Fibroblast of lung (primary cell): ENCODE data around the gene JMJD4. TPM values are rescaled to one million over a fixed set of nuclear protein-coding genes. Genes with fewer than 3 reads are reported as not detected.

ENCODE experiments used
- DNase-seq, 2 donors: peaks; one replicate each; pipeline versions ENCODE4 v3.0.0 to v3.0.0-alpha.2; 2010; ENCODE audit warnings: low read depth in 2 of 2
- H2AFZ ChIP-seq: 2 replicates; pipeline ENCODE4 v1.5.1; 2012; ENCODE audit warnings: low read length, control low read depth, inconsistent platforms
- H3K27ac ChIP-seq: 2 replicates; pipeline ENCODE4 v1.5.1; 2011; ENCODE audit warnings: low read length, control low read depth; ENCODE audit not compliant: insufficient read depth
- H3K27me3 ChIP-seq: 2 replicates; pipeline ENCODE4 v1.5.1; 2011; ENCODE audit warnings: mild to moderate bottlenecking, low read length; ENCODE audit not compliant: control insufficient read depth, insufficient read depth
- H3K36me3 ChIP-seq: 2 replicates; pipeline ENCODE4 v1.5.1; 2011; ENCODE audit warnings: low read length; ENCODE audit not compliant: control insufficient read depth, insufficient read depth
- H3K4me1 ChIP-seq: 2 replicates; pipeline ENCODE4 v1.5.1; 2011; ENCODE audit warnings: low read length; ENCODE audit not compliant: control insufficient read depth, insufficient read depth; ENCODE audit errors: extremely low read depth
- H3K4me2 ChIP-seq: 2 replicates; pipeline ENCODE4 v1.5.1; 2011; ENCODE audit warnings: low read length, control low read depth; ENCODE audit not compliant: insufficient read depth; ENCODE audit errors: extremely low read depth
- H3K4me3 ChIP-seq, 4 experiments: fragments of 200-600 bp in 1 of 4; sonication (generic) in 1 of 4; replicated peaks in 1 of 4; 2 replicates each; pipeline ENCODE4 v1.5.1; 2011 to 2016; ENCODE audit warnings: low read length in 4 of 4, low read depth in 3 of 4, mild to moderate bottlenecking in 3 of 4, control low read depth in 2 of 4, inconsistent platforms in 1 of 4, mixed read lengths in 1 of 4; ENCODE audit not compliant: insufficient read depth in 1 of 4; ENCODE audit errors: control extremely low read depth in 1 of 4
- H3K79me2 ChIP-seq: 2 replicates; pipeline ENCODE4 v1.5.1; 2012; ENCODE audit warnings: mild to moderate bottlenecking, low read length, inconsistent platforms; ENCODE audit not compliant: control insufficient read depth, insufficient read depth
- H3K9ac ChIP-seq: 2 replicates; pipeline ENCODE4 v1.5.1; 2011; ENCODE audit warnings: mild to moderate bottlenecking, low read length, control low read depth; ENCODE audit not compliant: insufficient read depth
- H3K9me3 ChIP-seq: 2 replicates; pipeline ENCODE4 v1.5.1; 2012; ENCODE audit warnings: low read depth, low read length; ENCODE audit not compliant: control insufficient read depth, insufficient read depth
- H4K20me1 ChIP-seq: 2 replicates; pipeline ENCODE4 v1.5.1; 2011; ENCODE audit warnings: low read length; ENCODE audit not compliant: control insufficient read depth, insufficient read depth; ENCODE audit errors: extremely low read depth
- EZH2 ChIP-seq: IDR thresholded peaks from 2 replicates; pipeline ENCODE4 v1.5.1; 2012; ENCODE audit warnings: low read length, control low read depth, mild to moderate bottlenecking; ENCODE audit errors: missing control alignments
- polyA plus RNA-seq, 2 donors: library from polyadenylated mRNA; depleted of rRNA in 1 of 2; stranded (reverse) in 1 of 2; unstranded in 1 of 2; fragments of >200 nt; gene quantifications; 2 replicates each; pipeline ENCODE4 v1.2.1, GENCODE V29; 2011 to 2012; ENCODE audit warnings: missing spikeins in 1 of 2
- total RNA-seq: library from RNA; depleted of rRNA; stranded (reverse); fragments of >200 nt; gene quantifications from 2 replicates; pipeline ENCODE4 v1.2.1, GENCODE V29; 2014
- TF ChIP-seq, protein P1 (sequence below), 2 donors: IDR thresholded peaks in 1 of 2; conservative IDR thresholded peaks in 1 of 2; 1 replicate in 1 of 2; 2 replicates in 1 of 2; pipeline ENCODE4 v1.5.1; 2011 to 2012; ENCODE audit warnings: low read length in 2 of 2, control low read depth in 1 of 2, inconsistent platforms in 1 of 2, low read depth in 1 of 2, mild to moderate bottlenecking in 1 of 2

JMJD4 gene
- total and polyA plus RNA-seq, 2 donors (not counting 1 experiment from before 2014, with no cell fraction given): 12.1 to 26.4 TPM

DNA sequence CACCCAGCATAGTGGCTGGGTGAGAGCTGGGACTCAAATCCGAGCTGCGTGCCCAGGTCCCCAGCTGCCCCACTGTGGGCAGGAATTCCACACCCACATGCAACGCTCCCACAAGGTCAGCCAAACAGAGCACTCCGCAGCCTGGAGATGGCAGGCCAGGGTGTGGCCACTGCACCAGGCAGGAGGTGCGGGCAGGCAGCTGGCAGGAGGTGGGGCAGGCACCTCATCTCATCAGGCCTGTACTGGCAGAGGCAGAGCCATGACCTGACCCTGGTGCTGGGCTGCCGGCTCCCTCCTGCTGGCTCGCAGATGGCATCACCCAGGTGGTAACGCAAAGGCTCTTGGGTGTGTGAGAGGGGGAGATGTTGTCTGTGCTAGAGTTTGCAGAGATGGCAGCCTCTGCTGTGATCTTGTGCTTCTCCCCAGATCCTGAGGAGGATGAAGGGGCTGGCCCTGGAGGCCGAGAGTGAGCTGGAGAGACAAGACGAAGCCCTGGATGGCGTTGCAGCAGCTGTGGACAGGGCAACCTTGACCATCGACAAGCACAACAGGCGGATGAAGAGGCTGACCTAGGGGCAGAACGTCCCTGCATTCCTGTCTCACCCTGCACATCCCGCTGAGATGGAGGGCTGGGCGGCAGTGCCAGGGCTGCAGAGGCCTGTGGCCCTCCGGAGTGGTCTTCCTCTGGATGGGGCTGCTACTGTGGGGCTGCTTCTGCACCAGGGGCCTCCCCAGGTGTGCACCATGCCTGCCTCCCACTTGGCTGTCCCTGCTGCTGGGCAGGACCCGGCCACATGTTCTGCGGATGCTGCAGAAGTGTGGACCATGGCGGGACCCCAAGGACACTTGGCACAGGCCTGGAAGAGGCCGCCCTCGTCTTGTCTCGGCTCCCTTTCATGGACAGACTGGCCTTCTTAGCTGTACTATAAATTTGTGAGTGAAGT lies 45.3 kb upstream of the JMJD4 start:
- DNase-seq: no peak
- H2AFZ ChIP-seq: no peak overlapping the region
- H3K4me2 ChIP-seq: no peak overlapping the region
- no peak overlapping the region for H3K9ac ChIP-seq
- no peaks in the 10 kb centered on the region for H3K9me3 ChIP-seq
- TF ChIP-seq, protein P1, sequence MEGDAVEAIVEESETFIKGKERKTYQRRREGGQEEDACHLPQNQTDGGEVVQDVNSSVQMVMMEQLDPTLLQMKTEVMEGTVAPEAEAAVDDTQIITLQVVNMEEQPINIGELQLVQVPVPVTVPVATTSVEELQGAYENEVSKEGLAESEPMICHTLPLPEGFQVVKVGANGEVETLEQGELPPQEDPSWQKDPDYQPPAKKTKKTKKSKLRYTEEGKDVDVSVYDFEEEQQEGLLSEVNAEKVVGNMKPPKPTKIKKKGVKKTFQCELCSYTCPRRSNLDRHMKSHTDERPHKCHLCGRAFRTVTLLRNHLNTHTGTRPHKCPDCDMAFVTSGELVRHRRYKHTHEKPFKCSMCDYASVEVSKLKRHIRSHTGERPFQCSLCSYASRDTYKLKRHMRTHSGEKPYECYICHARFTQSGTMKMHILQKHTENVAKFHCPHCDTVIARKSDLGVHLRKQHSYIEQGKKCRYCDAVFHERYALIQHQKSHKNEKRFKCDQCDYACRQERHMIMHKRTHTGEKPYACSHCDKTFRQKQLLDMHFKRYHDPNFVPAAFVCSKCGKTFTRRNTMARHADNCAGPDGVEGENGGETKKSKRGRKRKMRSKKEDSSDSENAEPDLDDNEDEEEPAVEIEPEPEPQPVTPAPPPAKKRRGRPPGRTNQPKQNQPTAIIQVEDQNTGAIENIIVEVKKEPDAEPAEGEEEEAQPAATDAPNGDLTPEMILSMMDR (conservative IDR thresholded peaks at IDR 0.05 in 1 of 2, IDR thresholded peaks at IDR 0.05 in 1 of 2; ENCODE audit: low read depth in 1 of 2, low read length in 2 of 2): no peak
- TF ChIP-seq EZH2: no peak
- H3K27me3 ChIP-seq: no peaks in the 10 kb centered on the region
- peaks cover 8% of the 10 kb centered on the region for H3K36me3 ChIP-seq
- H4K20me1 ChIP-seq: no peaks in the 10 kb centered on the region
- peaks cover 3% of the 10 kb centered on the region for H3K4me1 ChIP-seq
- no peaks in the 10 kb centered on the region for H3K79me2 ChIP-seq
- no peak overlapping the region for H3K27ac ChIP-seq
- H3K4me3 ChIP-seq: no peak overlapping the region

DNA sequence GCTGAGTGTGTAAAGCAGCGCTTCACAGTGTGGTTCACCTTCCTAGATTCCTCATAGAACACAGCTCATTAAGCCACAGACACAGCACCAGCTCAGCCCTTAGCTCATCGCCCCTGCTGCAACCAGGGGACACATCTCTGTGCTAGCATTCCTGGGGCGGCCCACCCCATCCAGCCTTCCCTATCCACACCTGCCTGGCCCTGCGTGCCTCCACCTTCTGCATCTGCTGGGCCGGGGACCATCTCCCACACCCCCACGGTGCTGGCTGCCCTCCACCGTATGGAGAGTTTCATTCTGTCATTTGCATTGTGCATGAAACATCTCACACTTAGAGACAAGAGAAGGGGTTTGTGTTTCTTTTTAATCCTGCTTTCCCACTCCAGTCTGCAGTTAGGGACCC lies 44.6 kb upstream of the JMJD4 start:
- no peak overlapping the region for H2AFZ ChIP-seq
- peaks cover 5% of the 10 kb centered on the region for H3K4me1 ChIP-seq
- TF ChIP-seq, protein P1 (conservative IDR thresholded peaks at IDR 0.05 in 1 of 2, IDR thresholded peaks at IDR 0.05 in 1 of 2; ENCODE audit: low read depth in 1 of 2, low read length in 2 of 2): no peak
- TF ChIP-seq EZH2: no peak
- no peak overlapping the region for H3K27ac ChIP-seq
- no peak overlapping the region for H3K4me2 ChIP-seq
- no peaks in the 10 kb centered on the region for H3K79me2 ChIP-seq
- H3K36me3 ChIP-seq: peaks cover 8% of the 10 kb centered on the region
- no peak overlapping the region for H3K4me3 ChIP-seq
- no peak for DNase-seq
- no peak overlapping the region for H3K9ac ChIP-seq
- H3K9me3 ChIP-seq: no peaks in the 10 kb centered on the region
- H4K20me1 ChIP-seq: no peaks in the 10 kb centered on the region
- H3K27me3 ChIP-seq: no peaks in the 10 kb centered on the region

DNA sequence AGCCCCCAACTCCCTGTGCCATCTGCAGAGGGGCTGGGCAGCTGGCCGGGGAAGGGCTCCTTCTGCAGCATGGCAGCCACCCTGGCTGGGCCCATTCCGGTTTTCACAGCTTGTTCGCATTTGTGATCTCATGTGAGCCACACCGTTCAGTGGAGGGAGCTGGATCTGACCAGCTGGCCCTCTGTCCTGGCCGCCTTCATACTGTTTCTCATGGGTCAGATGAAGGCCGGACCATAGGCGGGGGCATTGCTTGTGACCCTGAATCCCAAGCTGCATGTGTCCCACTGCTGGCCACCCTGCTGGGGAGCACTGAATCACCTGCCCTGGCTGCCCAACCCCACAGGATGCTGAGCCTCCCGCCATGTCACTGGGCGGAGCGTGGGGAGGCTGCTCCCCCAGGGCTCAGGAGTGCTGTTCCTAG lies 43.9 kb upstream of the JMJD4 start:
- H3K27ac ChIP-seq: no peak overlapping the region
- H3K9me3 ChIP-seq: no peaks in the 10 kb centered on the region
- DNase-seq: no peak
- H3K4me1 ChIP-seq: peaks cover 5% of the 10 kb centered on the region
- H3K4me2 ChIP-seq: no peak overlapping the region
- H3K4me3 ChIP-seq: no peak overlapping the region
- no peaks in the 10 kb centered on the region for H3K79me2 ChIP-seq
- H3K36me3 ChIP-seq: peaks cover 11% of the 10 kb centered on the region
- H4K20me1 ChIP-seq: no peaks in the 10 kb centered on the region
- no peak for TF ChIP-seq EZH2
- TF ChIP-seq, protein P1 (conservative IDR thresholded peaks at IDR 0.05 in 1 of 2, IDR thresholded peaks at IDR 0.05 in 1 of 2; ENCODE audit: low read depth in 1 of 2, low read length in 2 of 2): no peak
- H3K27me3 ChIP-seq: no peaks in the 10 kb centered on the region
- H2AFZ ChIP-seq: no peak overlapping the region
- no peak overlapping the region for H3K9ac ChIP-seq
